GM12878 (cell line): ENCODE data around the gene AGO4. TPM values are rescaled to one million over a fixed set of nuclear protein-coding genes. Genes with fewer than 3 reads are reported as not detected.

Experiments used
- BCL3 ChIP-seq: IDR thresholded peaks from 2 replicates; pipeline ENCODE4 v1.6.1; 2011; ENCODE audit warnings: borderline replicate concordance, low read depth, mild to moderate bottlenecking, moderate library complexity, low read length; ENCODE audit not compliant: insufficient read depth, poor library complexity, severe bottlenecking
- CHD4 ChIP-seq: fragments of 200-600 bp; sonication (generic); IDR thresholded peaks from 2 replicates; pipeline ENCODE4 v1.6.1; 2016; ENCODE audit warnings: mild to moderate bottlenecking
- CTCF ChIP-seq, 3 experiments: IDR thresholded peaks in 2 of 3; conservative IDR thresholded peaks in 1 of 3; 2 replicates each; pipeline ENCODE4 v1.5.1; 2011; ENCODE audit warnings: low read depth in 3 of 3, low read length in 3 of 3, mild to moderate bottlenecking in 3 of 3, control low read depth in 2 of 3, moderate library complexity in 2 of 3, inconsistent platforms in 1 of 3, mixed read lengths in 1 of 3; ENCODE audit not compliant: control insufficient read depth in 2 of 3, insufficient read depth in 1 of 3; ENCODE audit errors: extremely low read depth in 1 of 3
- LARP7 ChIP-seq: fragments of 450-650 bp; IDR thresholded peaks from 2 replicates; pipeline ENCODE4 v1.6.1; 2017; ENCODE audit warnings: mild to moderate bottlenecking
- PAX8 ChIP-seq: fragments of 450-650 bp; IDR thresholded peaks from 2 replicates; pipeline ENCODE4 v1.6.1; 2017; ENCODE audit warnings: mild to moderate bottlenecking, moderate library complexity
- PML ChIP-seq: IDR thresholded peaks from 2 replicates; pipeline ENCODE4 v1.6.1; 2012; ENCODE audit warnings: low read length, inconsistent platforms
- POU2F2 ChIP-seq: IDR thresholded peaks from 3 replicates; pipeline ENCODE4 v1.6.1; 2011; ENCODE audit warnings: low read depth, mild to moderate bottlenecking, low read length, borderline replicate concordance
- RFX5 ChIP-seq: IDR thresholded peaks from 2 replicates; pipeline ENCODE4 v1.6.1; 2011; ENCODE audit warnings: low read depth, low read length, improper control_type of control experiment
- STAT3 ChIP-seq: IDR thresholded peaks from 2 replicates; pipeline ENCODE4 v1.6.1; 2011; ENCODE audit warnings: low read depth, low read length, improper control_type of control experiment
- SUPT20H ChIP-seq: IDR thresholded peaks from 2 replicates; pipeline ENCODE4 v1.6.1; 2011; ENCODE audit warnings: low read depth, mild to moderate bottlenecking, low read length, moderate library complexity, borderline replicate concordance; ENCODE audit not compliant: control insufficient read depth
- ZBTB40 ChIP-seq: fragments of 450-650 bp; IDR thresholded peaks from 2 replicates; pipeline ENCODE4 v1.6.1; 2016; ENCODE audit warnings: mild to moderate bottlenecking, moderate library complexity, borderline replicate concordance
- ZNF207 ChIP-seq: fragments of 450-650 bp; IDR thresholded peaks from 2 replicates; pipeline ENCODE4 v1.6.1; 2014; ENCODE audit warnings: antibody characterized with exemption, mild to moderate bottlenecking, borderline replicate concordance
- polyA plus RNA-seq, 11 experiments: library from polyadenylated mRNA; depleted of rRNA in 4 of 11; unstranded in 6 of 11; stranded (reverse) in 5 of 11; fragments of >200 nt; fragmentation: Nextera tagmentation in 4 of 11; fragmentation: Illumina TruSeq in 1 of 11; extraction: Ambion mirVana in 4 of 11; extraction: Trizol in 1 of 11; gene quantifications; 1 replicate in 1 of 11; 2 replicates in 10 of 11; pipeline versions ENCODE4 v1.2.1 to v1.2.3, GENCODE V29; 2011 to 2016; ENCODE audit warnings: inconsistent platforms in 2 of 11, missing spikeins in 2 of 11, low read depth in 1 of 11
- total RNA-seq, 4 experiments: library from RNA; depleted of rRNA in 3 of 4; stranded (reverse); fragments of >200 nt in 3 of 4; fragmentation: Illumina TruSeq in 1 of 4; extraction: Trizol in 1 of 4; gene quantifications; 2 replicates each; pipeline versions ENCODE4 v1.2.1 to v1.2.3, GENCODE V29; 2013 to 2021

The AGO4 gene
- total and polyA plus RNA-seq, 10 of the 15 experiments (the other 5 are each of a cell fraction or from before 2014, with no cell fraction given): 1.2 to 7.9 (median 3.2) TPM

GRCh38 chr1:35884934-35885333 is 77.1 kb downstream of the AGO4 start (continued):
- TF ChIP-seq ZBTB40: no peak
- no peak for TF ChIP-seq STAT3
- no peak for TF ChIP-seq PAX8
- no peak for TF ChIP-seq POU2F2
- TF ChIP-seq CTCF (IDR thresholded peaks at IDR 0.05 in 2 of 3, conservative IDR thresholded peaks at IDR 0.05 in 1 of 3; ENCODE audit: control insufficient read depth in 2 of 3, extremely low read depth in 1 of 3, insufficient read depth in 1 of 3, low read depth in 3 of 3, low read length in 3 of 3): no peak
- TF ChIP-seq RFX5: no peak
- TF ChIP-seq BCL3: no peak
- no peak for TF ChIP-seq CHD4
- no peak for TF ChIP-seq SUPT20H
- no peak for TF ChIP-seq ZNF207
- TF ChIP-seq LARP7: no peak
- TF ChIP-seq PML: no peak
